Naive thymus-derived CD4-positive, alpha-beta T cell (primary cell): ENCODE results near the gene RHBDD3. TPM values are rescaled to one million over a fixed set of nuclear protein-coding genes. Genes with fewer than 3 reads are reported as not detected.

ENCODE experiments used
- ATAC-seq: fragments of 150-1000 bp; cut with Tn5 transposase; 2 replicates; pipeline ENCODE4 v1.10.0; 2021; ENCODE audit warnings: mild to moderate bottlenecking, moderate library complexity
- CTCF ChIA-PET: fragments of 350-600 bp; sonication (Branson Sonifier 250); formaldehyde crosslinking; loops from one replicate; lab custom pipeline; 2021; ENCODE audit warnings: antibody characterized with exemption; lab: Charles Lee
- POLR2A ChIA-PET: fragments of 350-600 bp; sonication (Branson Sonifier 250); formaldehyde crosslinking; loops from one replicate; lab custom pipeline; 2021; ENCODE audit warnings: antibody characterized with exemption, inconsistent platforms; lab: Charles Lee
- DNase-seq, 9 donors: peaks; one replicate each; pipeline versions ENCODE4 v3.0.0 to v3.0.0-alpha.2; 2020 to 2022; ENCODE audit warnings: mixed read lengths in 1 of 9
- H3K27ac ChIP-seq: one replicate; pipeline ENCODE4 v1.7.0; 2013; ENCODE audit warnings: mild to moderate bottlenecking, low read depth, low read length, moderate library complexity
- H3K27me3 ChIP-seq, 2 donors: one replicate each; pipeline ENCODE4 v1.7.0; 2013; ENCODE audit warnings: low read length in 2 of 2, mild to moderate bottlenecking in 2 of 2, moderate library complexity in 2 of 2; ENCODE audit not compliant: control insufficient read depth in 2 of 2, insufficient read depth in 2 of 2
- H3K36me3 ChIP-seq, 3 experiments: 1 replicate in 2 of 3; 2 replicates in 1 of 3; pipeline ENCODE4 v1.7.0; 2013; ENCODE audit warnings: low read length in 3 of 3, mild to moderate bottlenecking in 3 of 3, moderate library complexity in 1 of 3; ENCODE audit not compliant: insufficient read depth in 3 of 3, control insufficient read depth in 2 of 3
- H3K4me1 ChIP-seq, 2 donors: one replicate each; pipeline ENCODE4 v1.7.0; 2013; ENCODE audit warnings: low read length in 2 of 2, mild to moderate bottlenecking in 2 of 2, moderate library complexity in 1 of 2; ENCODE audit not compliant: control insufficient read depth in 2 of 2, insufficient read depth in 2 of 2
- H3K4me3 ChIP-seq: 2 replicates; pipeline ENCODE4 v1.7.0; 2013; ENCODE audit warnings: mild to moderate bottlenecking, low read length
- H3K9me3 ChIP-seq, 3 experiments: 1 replicate in 2 of 3; 2 replicates in 1 of 3; pipeline ENCODE4 v1.7.0; 2013; ENCODE audit warnings: low read length in 3 of 3; ENCODE audit not compliant: control insufficient read depth in 2 of 3
- H3K27ac Mint-ChIP-seq, 9 donors: one replicate each; pipeline ENCODE4 v1.8.0; 2020 to 2022; ENCODE audit warnings: mixed read lengths in 9 of 9, mild to moderate bottlenecking in 8 of 9, moderate library complexity in 5 of 9, inconsistent platforms in 2 of 9
- H3K27me3 Mint-ChIP-seq, 5 donors: one replicate each; pipeline ENCODE4 v1.8.0; 2021 to 2022; ENCODE audit warnings: mixed read lengths in 5 of 5, mild to moderate bottlenecking in 1 of 5
- H3K36me3 Mint-ChIP-seq, 5 donors: one replicate each; pipeline ENCODE4 v1.8.0; 2020 to 2022; ENCODE audit warnings: mixed read lengths in 5 of 5, mild to moderate bottlenecking in 3 of 5, inconsistent platforms in 1 of 5
- H3K4me1 Mint-ChIP-seq, 7 donors: one replicate each; pipeline ENCODE4 v1.8.0; 2020 to 2022; ENCODE audit warnings: mixed read lengths in 7 of 7, mild to moderate bottlenecking in 3 of 7, inconsistent platforms in 1 of 7
- H3K4me3 Mint-ChIP-seq, 10 donors: one replicate each; pipeline ENCODE4 v1.8.0; 2020 to 2022; ENCODE audit warnings: mild to moderate bottlenecking in 10 of 10, mixed read lengths in 10 of 10, moderate library complexity in 6 of 10, inconsistent platforms in 2 of 10
- H3K9me3 Mint-ChIP-seq, 11 donors: one replicate each; pipeline ENCODE4 v1.8.0; 2020 to 2022; ENCODE audit warnings: mixed read lengths in 11 of 11, mild to moderate bottlenecking in 4 of 11, inconsistent platforms in 1 of 11, moderate library complexity in 1 of 11
- intact Hi-C, 2 donors: fragments of 100-400 bp; cut with micrococcal nuclease; formaldehyde crosslinking; loops; one replicate each; pipeline ENCODE4 v1.15.1; 2023
- polyA plus RNA-seq, 2 donors: library from polyadenylated mRNA; unstranded; fragments of 300-500 nt; fragmentation: Illumina TruSeq; gene quantifications; one replicate each; pipeline ENCODE4 v1.2.3, GENCODE V29; 2021
- total RNA-seq, 6 experiments: library from RNA in 5 of 6; stranded (reverse) in 5 of 6; gene quantifications; 1 replicate in 5 of 6; 2 replicates in 1 of 6; pipeline ENCODE4 v1.2.3 and lab custom pipeline; 2021 to 2026

Gene RHBDD3
- total and polyA plus RNA-seq, 7 experiments from 2014 or later: 8.1 to 39.4 (median 14.2) TPM

DNA sequence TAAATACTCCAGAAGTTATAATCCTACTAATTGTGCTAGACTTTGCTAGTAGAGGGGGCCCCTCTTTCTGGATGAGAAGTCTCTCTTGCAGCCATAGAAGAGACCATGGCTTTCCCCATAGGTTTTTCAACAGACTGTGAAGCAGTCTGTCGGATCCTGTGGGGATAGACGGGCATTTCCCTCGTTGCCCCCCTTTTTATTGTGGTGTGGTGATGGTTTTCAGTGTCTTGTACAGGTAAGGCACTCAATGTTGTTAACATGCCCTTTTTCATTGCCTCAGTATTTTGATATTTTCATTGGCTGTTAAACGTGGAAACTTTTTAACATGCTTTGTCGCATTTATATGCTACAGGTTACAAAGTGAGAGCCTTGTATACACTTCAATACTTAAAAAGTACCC is 22.3 kb upstream of the RHBDD3 start:
- Histone ChIP-seq H3K36me3 (peaks cover 26 to 97% (median 61%) of the 10 kb centered on the region in 3 experiments), H3K9me3 (no peaks in the 10 kb centered on the region), H3K4me3 (no peak overlapping the region), H3K27ac (no peak overlapping the region), H3K27me3 (no peaks in the 10 kb centered on the region), H3K4me1 (no peaks in the 10 kb centered on the region)
- no peak for DNase-seq
- peaks cover 6 to 30% (median 21%) of the 10 kb centered on the region in 7 donors for H3K4me1 Mint-ChIP-seq
- H3K4me3 Mint-ChIP-seq: no peak overlapping the region
- no peak overlapping the region for H3K27ac Mint-ChIP-seq
- POLR2A ChIA-PET: no interaction called here
- CTCF ChIA-PET: no interaction called here
- intact Hi-C loops: no loop called here
- H3K27me3 Mint-ChIP-seq: no peaks in the 10 kb centered on the region
- no peak for ATAC-seq
- peaks cover 9 to 61% (median 36%) of the 10 kb centered on the region in 5 donors for H3K36me3 Mint-ChIP-seq
- no peaks in the 10 kb centered on the region for H3K9me3 Mint-ChIP-seq

- Histone ChIP-seq H3K4me1 (no peaks in the 10 kb centered on the region), H3K27ac (no peak overlapping the region), H3K36me3 (peaks cover 30 to 97% (median 68%) of the 10 kb centered on the region in 3 experiments), H3K27me3 (no peaks in the 10 kb centered on the region), H3K9me3 (no peaks in the 10 kb centered on the region), H3K4me3 (no peak overlapping the region)
- CTCF ChIA-PET: no interaction called here
- H3K36me3 Mint-ChIP-seq: peaks cover 9 to 63% (median 41%) of the 10 kb centered on the region in 5 donors
- H3K27me3 Mint-ChIP-seq: no peaks in the 10 kb centered on the region
- H3K4me1 Mint-ChIP-seq: peaks cover 6 to 30% (median 24%) of the 10 kb centered on the region in 7 donors
- POLR2A ChIA-PET: no interaction called here
- no peak overlapping the region for H3K4me3 Mint-ChIP-seq
- intact Hi-C loops: no loop called here
- H3K27ac Mint-ChIP-seq: peak overlapping the region in 4 of 9 donors; percentile 24 to 76 (median 58)
- DNase-seq: no peak
- no peaks in the 10 kb centered on the region for H3K9me3 Mint-ChIP-seq
- no peak for ATAC-seq
These were observed 21.1 kb upstream of the RHBDD3 start for GRCh38 chr22:29288837-29289236.

DNA sequence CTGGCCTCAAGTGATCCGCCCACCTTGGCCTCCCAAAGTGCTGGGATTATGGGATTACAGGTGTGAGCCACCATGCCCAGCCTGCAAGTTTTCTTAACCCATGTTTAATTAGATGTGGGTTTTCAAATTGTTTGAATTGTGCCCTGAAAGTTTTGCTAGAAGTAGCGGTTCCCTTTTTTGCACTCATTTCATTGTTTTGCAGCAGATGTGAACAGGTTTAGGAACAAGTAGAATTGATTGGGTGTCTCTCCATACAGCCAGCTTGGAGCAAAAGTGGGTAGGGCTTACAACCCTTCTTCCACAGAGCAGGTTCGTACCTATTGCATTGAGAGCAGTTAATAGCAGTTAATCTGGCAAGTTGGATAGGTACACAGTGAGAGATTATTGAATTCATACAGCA is 16.4 kb upstream of the RHBDD3 start:
- H3K27ac Mint-ChIP-seq: peak overlapping the region in 2 of 9 donors; percentile 21 to 28
- no peak for ATAC-seq
- peaks cover 9 to 64% (median 45%) of the 10 kb centered on the region in 5 donors for H3K36me3 Mint-ChIP-seq
- no peaks in the 10 kb centered on the region for H3K4me1 ChIP-seq
- H3K4me1 Mint-ChIP-seq: peaks cover 6 to 44% (median 30%) of the 10 kb centered on the region in 7 donors
- no peaks in the 10 kb centered on the region for H3K9me3 ChIP-seq
- no peaks in the 10 kb centered on the region for H3K9me3 Mint-ChIP-seq
- POLR2A ChIA-PET: no interaction called here
- no peaks in the 10 kb centered on the region for H3K27me3 Mint-ChIP-seq
- no peak overlapping the region for H3K27ac ChIP-seq
- H3K4me3 ChIP-seq: no peak overlapping the region
- H3K27me3 ChIP-seq: no peaks in the 10 kb centered on the region
- H3K4me3 Mint-ChIP-seq: no peak overlapping the region
- H3K36me3 ChIP-seq: peaks cover 36 to 97% (median 39%) of the 10 kb centered on the region in 3 experiments
- no peak for DNase-seq
- intact Hi-C loops: no loop called here
- CTCF ChIA-PET: no interaction called here

- intact Hi-C loops: loop anchor here in 1 of 2 donors (10.0 kb wide), 1 partner anchor 107 kb away; the partner anchor contains the start of gene AP1B1
- DNase-seq (no peak), ATAC-seq (peak; percentile 29)
- ChIA-PET CTCF (no interaction called here), POLR2A (no interaction called here)
- Histone ChIP-seq H3K4me3 (no peak overlapping the region), H3K9me3 (no peaks in the 10 kb centered on the region), H3K36me3 (peaks cover 39 to 93% (median 46%) of the 10 kb centered on the region in 3 experiments), H3K4me1 (peaks cover 12 to 21% of the 10 kb centered on the region in 2 donors), H3K27me3 (no peaks in the 10 kb centered on the region), H3K27ac (no peak overlapping the region)
- H3K4me1 Mint-ChIP-seq: peaks cover 44 to 72% (median 69%) of the 10 kb centered on the region in 7 donors
- no peaks in the 10 kb centered on the region for H3K27me3 Mint-ChIP-seq
- H3K9me3 Mint-ChIP-seq: no peaks in the 10 kb centered on the region
- peak overlapping the region in 2 of 9 donors; percentile 28 to 40 for H3K27ac Mint-ChIP-seq
- peak overlapping the region in 1 of 10 donors; percentile 12 for H3K4me3 Mint-ChIP-seq
- peaks cover 9 to 72% (median 55%) of the 10 kb centered on the region in 5 donors for H3K36me3 Mint-ChIP-seq
These were observed 10.1 kb upstream of the RHBDD3 start for GRCh38 chr22:29277927-29278326.

GRCh38 chr22:29275819-29276565 is 8.2 kb upstream of the RHBDD3 start:
- POLR2A ChIA-PET: no interaction called here
- H3K27ac Mint-ChIP-seq: peak overlapping the region in 6 of 9 donors; percentile 33 to 70 (median 58)
- no peaks in the 10 kb centered on the region for H3K27me3 Mint-ChIP-seq
- no peak overlapping the region for H3K4me3 ChIP-seq
- DNase-seq (no peak), ATAC-seq (no peak)
- H3K4me3 Mint-ChIP-seq: peak overlapping the region in 4 of 10 donors; percentile 24 to 100 (median 36)
- no peaks in the 10 kb centered on the region for H3K9me3 ChIP-seq
- H3K36me3 ChIP-seq: peaks cover 35 to 84% (median 41%) of the 10 kb centered on the region in 3 experiments
- H3K27ac ChIP-seq: peak overlapping the region; percentile 6
- H3K4me1 Mint-ChIP-seq: peaks cover 55 to 85% (median 81%) of the 10 kb centered on the region in 7 donors
- CTCF ChIA-PET: no interaction called here
- intact Hi-C loops: loop anchor here in 1 of 2 donors (10.0 kb wide), 1 partner anchor 109 kb away; the partner anchor contains the start of gene AP1B1
- peaks cover 28 to 40% of the 10 kb centered on the region in 2 donors for H3K4me1 ChIP-seq
- no peaks in the 10 kb centered on the region for H3K9me3 Mint-ChIP-seq
- peaks cover 5 to 76% (median 51%) of the 10 kb centered on the region in 5 donors for H3K36me3 Mint-ChIP-seq
- H3K27me3 ChIP-seq: no peaks in the 10 kb centered on the region

GRCh38 chr22:29275167-29275566 is 7.4 kb upstream of the RHBDD3 start:
- H3K36me3 Mint-ChIP-seq: peaks cover 9 to 80% (median 48%) of the 10 kb centered on the region in 5 donors
- ChIA-PET CTCF (no interaction called here), POLR2A (no interaction called here)
- H3K27me3 Mint-ChIP-seq: no peaks in the 10 kb centered on the region
- peak overlapping the region in 4 of 10 donors; percentile 18 to 100 (median 29) for H3K4me3 Mint-ChIP-seq
- H3K27ac Mint-ChIP-seq: peak overlapping the region in 2 of 9 donors; percentile 50 to 57
- H3K4me3 ChIP-seq: no peak overlapping the region
- H3K27ac ChIP-seq: no peak overlapping the region
- H3K4me1 Mint-ChIP-seq: peaks cover 59 to 90% (median 86%) of the 10 kb centered on the region in 7 donors
- H3K4me1 ChIP-seq: peaks cover 34 to 48% of the 10 kb centered on the region in 2 donors
- DNase-seq (no peak), ATAC-seq (no peak)
- H3K36me3 ChIP-seq: peaks cover 35 to 78% (median 41%) of the 10 kb centered on the region in 3 experiments
- intact Hi-C loops: loop anchor here in 1 of 2 donors (10.0 kb wide), 1 partner anchor 110 kb away; the partner anchor contains the start of gene AP1B1
- no peaks in the 10 kb centered on the region for H3K9me3 ChIP-seq
- H3K27me3 ChIP-seq: no peaks in the 10 kb centered on the region
- H3K9me3 Mint-ChIP-seq: no peaks in the 10 kb centered on the region
